ENCODE results near the gene RNLS.
A peak's percentile ranks its signal among the peaks of the same experiment; 100 is the strongest.
"Not testable (repeated sequence)": the region's sequence is repeated elsewhere in the genome, so short reads cannot be mapped to it uniquely, and the experiment has no call there.

Gene RNLS

GRCh38 chr10:88288320-88289059, 294.6 kb downstream of the RNLS start:
- no peak for DNase-seq

DNA sequence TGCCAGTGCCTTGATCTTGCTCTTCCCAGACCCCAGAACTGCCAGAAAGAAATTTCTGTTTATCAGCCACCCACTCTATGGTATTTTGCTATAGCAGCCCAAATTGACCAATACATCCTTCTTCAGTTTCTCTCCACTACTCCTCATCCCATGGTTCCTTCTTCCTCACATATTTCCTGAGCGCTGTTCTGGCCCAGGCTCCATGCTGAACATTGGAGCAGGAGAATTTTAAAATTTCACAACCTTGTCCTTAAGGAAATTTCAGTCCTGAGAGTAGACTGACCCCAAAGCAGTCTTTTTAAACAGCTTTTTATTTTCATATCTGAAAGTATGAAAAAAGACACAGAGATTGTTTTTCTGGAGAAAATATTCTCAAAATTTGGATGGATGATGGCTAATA, 297.1 kb downstream of the RNLS start:
- DNase-seq = no peak

DNA sequence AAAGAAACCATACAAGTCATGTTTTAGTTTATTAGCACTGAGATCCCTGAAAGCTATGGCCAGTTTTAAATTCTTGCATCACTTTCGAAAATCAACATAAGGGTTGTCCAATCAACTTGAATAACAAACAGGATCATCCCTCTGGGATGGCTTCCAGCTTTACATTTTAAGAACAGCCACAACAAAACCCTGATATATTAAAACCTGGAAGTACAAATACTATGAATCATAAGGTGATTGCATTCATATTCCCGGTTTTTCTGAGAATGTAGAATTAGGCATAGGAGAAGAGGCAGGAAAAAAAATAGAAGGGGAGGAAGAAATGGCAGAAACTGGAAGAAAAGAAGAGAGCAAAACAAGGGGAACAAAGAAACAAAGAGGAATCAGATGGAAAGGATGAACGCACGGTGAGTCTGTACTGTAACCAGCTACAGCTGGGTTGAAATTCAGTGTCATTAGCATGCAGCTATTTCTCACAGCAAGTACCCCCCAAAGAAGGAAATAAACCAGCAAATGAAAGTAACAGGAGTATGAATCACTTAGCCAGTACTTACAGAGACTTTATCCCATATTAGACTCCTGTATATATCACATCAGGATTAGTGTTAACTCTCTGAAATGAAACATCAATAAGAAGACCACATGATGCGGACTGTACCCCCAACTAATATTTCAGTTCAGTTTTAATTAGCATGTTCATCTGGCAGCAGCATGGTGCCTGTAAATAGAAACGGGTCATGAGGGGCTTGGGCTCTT, 301.3 kb downstream of the RNLS start:
- DNase-seq = no peak

- DNase-seq = no peak
Observed at GRCh38 chr10:88280518-88280917, 302.6 kb downstream of the RNLS start.

- peak; percentile 33 for DNase-seq
Observed at GRCh38 chr10:88278912-88279311, 304.2 kb downstream of the RNLS start.

DNA sequence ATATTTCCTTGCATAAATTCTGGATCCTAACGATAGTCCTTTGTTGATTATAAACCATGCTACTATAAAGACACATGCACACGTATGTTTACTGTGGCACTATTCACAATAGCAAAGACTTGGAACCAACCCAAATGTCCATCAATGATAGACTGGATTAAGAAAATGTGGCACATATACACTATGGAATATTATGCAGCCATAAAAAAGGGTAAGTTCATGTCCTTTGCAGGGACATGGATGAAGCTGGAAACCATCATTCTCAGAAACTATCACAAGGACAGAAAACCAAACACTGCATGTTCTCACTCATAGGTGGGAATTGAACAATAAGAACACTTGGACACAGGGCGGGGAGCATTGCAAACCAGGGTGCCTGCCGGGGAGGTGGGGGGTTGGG, 306.2 kb downstream of the RNLS start:
- DNase-seq = not testable (repeated sequence)

- no peak for DNase-seq
Observed at GRCh38 chr10:88274286-88274685, 308.8 kb downstream of the RNLS start.

DNA sequence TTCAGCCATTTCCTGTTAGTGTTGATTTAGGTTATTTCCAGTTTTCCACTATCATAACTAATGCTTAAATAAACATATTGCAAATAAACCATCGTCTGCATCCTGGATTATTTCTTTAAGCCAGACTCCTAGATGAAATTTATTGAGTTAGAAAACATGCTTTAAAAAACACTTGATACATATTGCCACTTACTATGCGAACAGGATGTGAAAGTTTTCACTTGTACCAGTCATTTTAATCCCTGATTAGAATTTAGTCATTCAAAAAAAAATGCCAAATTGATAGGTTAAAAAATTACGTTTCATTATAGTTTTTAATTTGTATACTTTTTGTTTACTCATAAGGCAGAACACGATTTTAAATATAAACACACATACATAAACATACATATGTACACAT, 309.6 kb downstream of the RNLS start:
- no peak for DNase-seq

GRCh38 chr10:88271761-88272543, 311.2 kb downstream of the RNLS start:
- no peak for DNase-seq

DNA sequence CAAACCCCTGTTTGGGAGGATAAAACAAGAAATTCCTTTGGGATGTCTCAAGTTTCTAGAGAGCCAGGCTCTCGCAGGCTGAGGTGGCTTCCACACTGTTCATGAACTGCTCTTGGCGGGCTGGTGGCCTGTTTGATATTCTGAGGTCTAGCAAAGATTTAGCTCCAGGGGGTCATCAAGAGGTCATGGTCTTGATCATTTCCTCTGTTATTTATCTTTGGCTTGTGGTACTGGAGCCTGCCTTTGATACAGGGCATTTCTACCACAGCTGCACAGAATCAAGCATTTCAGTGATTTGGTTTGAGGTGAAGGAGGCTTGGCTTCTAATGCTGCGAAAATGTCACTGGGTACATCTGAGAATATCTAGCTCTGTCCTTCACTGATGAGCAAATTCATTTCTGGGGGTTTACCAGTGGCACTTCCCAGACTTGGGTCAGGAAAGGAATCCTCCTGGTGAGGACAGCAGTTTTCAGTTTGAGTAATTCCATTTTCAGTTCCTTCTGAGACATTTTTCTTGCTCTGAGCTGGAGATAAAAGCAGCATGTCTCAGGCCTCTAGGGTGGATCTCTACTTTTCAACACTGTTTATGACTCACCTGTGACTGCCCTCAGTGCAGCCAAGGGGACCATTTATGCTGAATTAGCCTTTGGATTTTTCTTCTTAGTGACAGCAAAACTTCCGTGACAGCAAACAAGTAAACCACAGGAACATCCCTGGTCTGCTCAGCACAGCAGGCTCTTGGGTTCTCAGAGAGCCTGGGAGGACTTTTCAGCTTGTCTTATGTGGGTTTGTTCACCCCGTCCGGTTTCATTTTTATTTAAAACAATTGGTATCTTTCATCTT, 312.0 kb downstream of the RNLS start:
- no peak for DNase-seq

GRCh38 chr10:88270061-88270808, 312.9 kb downstream of the RNLS start:
- no peak for DNase-seq

- DNase-seq = no peak
Observed at GRCh38 chr10:88262591-88263234, 320.4 kb downstream of the RNLS start.

- DNase-seq = no peak
Observed at GRCh38 chr10:88261152-88261551, 322.0 kb downstream of the RNLS start.

- DNase-seq = no peak
Observed at GRCh38 chr10:88260329-88261051, 322.6 kb downstream of the RNLS start.

DNA sequence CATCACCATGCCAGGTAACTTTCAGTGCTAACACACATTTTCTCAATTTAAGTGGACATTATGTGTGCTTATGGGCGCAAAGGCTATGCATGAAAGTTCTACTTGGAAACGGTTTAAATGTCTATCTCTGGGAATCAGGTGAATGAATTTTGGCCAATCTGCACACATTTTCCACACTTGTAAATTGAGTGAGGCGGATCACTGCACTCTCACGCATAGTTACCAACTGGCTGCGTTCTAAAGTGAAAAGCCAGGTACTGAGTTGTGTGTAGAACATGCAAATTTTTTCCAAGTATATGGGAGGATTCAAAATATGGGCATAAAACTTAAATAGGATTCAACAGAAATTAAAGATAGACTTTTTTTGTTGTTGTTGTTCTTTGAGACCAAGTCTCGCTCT, 323.7 kb downstream of the RNLS start:
- no peak for DNase-seq

GRCh38 chr10:88256886-88257285, 326.2 kb downstream of the RNLS start:
- DNase-seq = no peak

DNA sequence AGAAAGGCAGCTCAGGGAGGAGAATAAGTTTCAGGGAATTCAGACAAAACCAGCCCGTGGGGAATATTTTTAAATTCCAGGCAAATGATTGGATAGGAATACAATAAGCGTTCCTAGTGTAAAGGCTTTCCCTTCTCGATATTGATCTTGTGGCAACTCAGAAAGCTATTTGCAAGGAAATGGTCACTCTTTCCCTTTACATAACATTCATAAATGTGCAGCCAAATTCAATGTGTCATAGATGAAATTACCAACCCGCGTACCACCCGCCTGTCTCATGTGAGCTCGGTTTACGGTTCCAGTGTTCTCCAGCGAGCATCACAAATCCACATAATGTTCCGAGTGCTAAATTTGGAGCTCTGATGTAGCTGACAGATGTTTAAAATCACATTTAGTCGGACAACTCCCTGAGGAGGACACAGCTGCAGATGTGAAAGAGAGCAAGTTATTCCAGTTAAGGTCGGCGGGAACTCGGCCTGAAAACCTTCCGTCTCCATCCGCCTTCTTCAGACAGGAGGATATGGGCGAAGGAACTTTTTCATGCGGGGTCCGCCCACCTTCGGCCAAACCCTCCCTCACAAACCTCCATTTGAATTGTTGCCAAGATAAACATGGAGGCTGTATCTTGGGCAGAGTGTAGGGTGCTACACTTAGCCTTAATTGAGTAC, 327.0 kb downstream of the RNLS start:
- no peak for DNase-seq

DNA sequence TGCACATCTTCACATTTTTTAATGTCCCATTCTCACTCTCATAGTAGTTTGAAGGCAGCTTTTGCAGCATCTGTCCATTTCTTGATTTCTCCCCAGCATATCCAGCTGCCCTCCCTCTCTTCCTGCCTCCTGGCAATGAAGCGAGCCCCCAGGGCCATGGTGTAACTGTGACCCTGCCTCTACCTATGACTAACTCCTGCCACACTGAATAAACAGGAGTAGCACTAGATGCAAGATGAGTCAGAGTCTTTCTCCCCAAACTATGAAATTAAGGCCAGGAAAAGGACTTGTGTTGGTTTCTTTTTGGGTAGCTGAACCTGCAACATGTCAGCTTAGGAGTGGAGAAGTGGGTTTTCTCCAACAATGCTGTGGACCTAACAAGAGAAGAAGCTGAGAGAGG, 329.0 kb downstream of the RNLS start:
- DNase-seq = no peak

GRCh38 chr10:88253622-88254021, 329.5 kb downstream of the RNLS start:
- DNase-seq = no peak

- DNase-seq = no peak
Observed at GRCh38 chr10:88253128-88253527, 330.0 kb downstream of the RNLS start.
